Astrocyte (in vitro differentiated cells and primary cell): Measurements from ENCODE around the gene TTLL5.

Experiments
- CTCF ChIP-seq: IDR thresholded peaks from 2 replicates; pipeline ENCODE4 v1.5.1; 2011; ENCODE audit warnings: low read depth, mild to moderate bottlenecking, inconsistent platforms, low read length, moderate library complexity; ENCODE audit not compliant: insufficient read depth
- EZH2 ChIP-seq: IDR thresholded peaks from 2 replicates; pipeline ENCODE4 v1.6.1; 2012; ENCODE audit warnings: mild to moderate bottlenecking, low read length, inconsistent platforms; ENCODE audit not compliant: insufficient read depth

- no peak for TF ChIP-seq CTCF
- TF ChIP-seq EZH2 = no peak
Observed at GRCh38 chr14:75804570-75805275, 143.7 kb downstream of the TTLL5 start.
